HG02623 (cell line): ENCODE results near the gene IGF2R.
A peak's percentile ranks its signal among the peaks of the same experiment; 100 is the strongest.
"Not testable (repeated sequence)": the region's sequence is repeated elsewhere in the genome, so short reads cannot be mapped to it uniquely, and the experiment has no call there.

Source experiments
- ATAC-seq: cut with Tn5 transposase; IDR thresholded peaks from one replicate; pipeline ENCODE4 v1.9.1; 2021; ENCODE audit warnings: moderate library complexity; ENCODE audit not compliant: unreplicated experiment

IGF2R gene

DNA sequence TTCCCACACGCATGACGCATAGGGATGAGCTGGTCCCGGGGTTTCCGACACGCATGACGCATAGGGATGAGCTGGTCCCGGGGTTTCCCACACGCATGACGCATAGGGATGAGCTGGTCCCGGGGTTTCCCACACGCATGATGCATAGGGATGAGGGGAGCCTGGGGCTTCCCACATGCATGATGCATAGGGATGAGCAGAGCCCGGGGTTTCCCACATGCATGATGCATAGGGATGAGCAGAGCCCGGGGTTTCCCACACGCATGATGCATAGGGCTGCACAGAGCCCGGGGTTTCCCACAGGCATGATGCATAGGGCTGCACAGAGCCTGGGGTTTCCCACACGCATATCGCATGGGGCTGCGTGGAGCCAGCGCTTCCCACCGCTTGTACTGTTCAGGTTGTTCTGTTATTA lies 165.5 kb downstream of the IGF2R start:
- ATAC-seq, result not testable (repeated sequence)

DNA sequence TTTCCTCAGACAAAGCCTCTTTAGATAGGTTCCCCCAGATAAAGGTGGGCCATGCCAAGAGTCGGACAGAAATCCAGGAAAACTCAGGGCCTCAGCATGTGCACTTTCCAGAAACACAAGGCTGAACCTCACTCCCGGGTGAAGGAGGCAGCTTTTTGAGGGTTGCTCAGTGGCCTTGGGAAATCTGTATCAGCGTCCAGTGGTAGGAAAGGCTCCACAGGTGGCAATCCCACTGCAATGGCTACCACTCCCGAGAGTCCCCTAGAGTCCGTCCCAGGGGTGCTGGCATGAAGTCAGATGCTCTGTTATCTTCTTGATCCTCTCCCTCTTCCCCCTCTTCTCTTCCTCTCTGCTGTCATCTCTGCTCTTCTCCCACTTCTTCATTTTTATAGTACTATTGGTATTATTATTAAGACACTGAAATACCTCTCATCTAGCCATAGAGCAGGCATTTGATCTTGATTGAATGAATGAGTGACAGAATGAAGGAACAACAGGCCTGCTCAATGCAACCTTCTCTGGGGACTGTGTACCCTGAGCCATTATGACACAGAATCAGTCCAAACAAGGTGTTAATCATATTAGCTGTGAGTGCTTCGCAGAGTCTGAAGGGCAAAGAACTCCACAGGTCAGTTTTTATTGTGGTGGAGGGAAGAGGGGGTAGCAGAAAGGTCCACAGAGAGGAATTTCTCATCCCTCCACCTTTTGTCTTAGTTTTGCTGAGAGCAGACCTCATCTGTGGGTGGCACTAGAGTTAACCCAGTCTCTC lies 166.1 kb downstream of the IGF2R start:
- no peak for ATAC-seq

DNA sequence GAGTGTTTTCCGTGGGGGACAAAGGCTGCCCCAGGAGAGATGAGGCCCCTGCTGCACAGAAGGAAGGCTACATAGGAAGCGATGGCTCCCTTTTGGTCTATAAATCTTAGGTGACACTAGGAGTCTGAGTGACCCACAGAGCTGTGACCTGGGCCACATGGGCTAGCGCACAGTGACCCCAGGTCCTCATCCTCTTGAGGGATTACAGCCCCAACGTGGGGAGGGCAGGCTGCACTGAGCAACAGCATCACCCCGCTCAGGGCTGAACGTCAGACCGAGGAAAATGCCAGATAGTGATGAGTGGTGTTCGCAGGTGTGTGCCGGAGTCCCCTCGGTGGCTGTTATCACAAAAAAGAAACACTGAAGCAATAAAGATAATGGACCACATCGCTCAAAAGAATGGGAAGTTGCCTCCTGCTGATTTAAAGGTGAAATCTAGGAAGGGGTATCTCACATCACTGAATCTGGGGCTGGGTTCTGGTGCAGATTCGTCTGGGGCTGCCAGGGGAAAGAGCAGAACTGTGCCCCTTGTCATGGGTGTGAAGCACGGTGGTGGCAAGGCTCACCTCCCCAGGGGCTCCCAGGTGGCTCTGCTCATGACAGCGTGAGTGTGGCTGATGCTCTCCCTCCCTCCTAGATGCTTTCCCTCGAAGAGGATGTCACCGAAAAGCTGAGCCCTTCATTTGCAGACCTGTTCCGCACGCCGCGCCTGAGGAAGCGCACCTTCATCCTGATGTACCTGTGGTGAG lies 167.2 kb downstream of the IGF2R start:
- ATAC-seq, result no peak

DNA sequence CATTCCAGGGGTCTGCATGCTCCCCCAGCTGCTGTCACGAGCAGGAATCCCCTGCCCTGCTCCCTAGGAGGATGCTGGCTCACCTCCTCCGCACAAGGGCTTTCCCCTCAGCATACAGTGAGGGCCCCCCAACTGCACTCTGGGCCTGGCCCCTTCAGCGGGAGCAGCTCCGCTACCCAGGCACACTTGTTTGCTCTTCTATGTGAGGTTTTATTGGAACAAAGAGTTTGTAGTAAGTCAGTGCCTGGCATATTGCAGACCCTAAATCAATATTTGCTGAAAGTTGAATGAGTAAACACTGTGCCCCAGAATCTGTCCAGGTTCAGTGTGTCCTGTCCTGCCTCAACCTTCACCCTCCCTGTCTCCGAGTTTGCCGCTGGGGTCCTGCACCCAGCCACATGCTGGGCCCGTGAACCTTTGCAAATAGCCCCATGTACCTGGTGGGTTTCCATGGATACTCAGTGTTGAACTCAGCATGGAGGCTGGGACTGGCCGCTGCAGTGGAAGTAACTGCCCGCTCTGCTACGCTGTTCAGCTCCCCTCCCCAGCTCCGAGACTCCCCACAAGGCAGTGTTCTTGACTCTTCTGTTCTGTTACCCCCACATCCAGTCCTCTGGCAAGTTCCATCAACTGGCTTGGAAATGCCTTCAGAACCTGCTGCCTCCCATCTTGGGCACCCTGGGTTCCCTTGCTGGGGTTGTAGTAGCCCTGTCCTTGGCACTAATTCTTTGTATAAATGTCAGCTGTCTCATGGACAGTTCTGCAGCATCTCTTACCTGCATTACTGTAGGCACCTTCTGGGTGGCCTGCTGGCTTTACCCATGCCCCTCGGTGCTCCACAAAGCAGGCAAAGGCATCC lies 168.5 kb downstream of the IGF2R start:
- no peak for ATAC-seq

DNA sequence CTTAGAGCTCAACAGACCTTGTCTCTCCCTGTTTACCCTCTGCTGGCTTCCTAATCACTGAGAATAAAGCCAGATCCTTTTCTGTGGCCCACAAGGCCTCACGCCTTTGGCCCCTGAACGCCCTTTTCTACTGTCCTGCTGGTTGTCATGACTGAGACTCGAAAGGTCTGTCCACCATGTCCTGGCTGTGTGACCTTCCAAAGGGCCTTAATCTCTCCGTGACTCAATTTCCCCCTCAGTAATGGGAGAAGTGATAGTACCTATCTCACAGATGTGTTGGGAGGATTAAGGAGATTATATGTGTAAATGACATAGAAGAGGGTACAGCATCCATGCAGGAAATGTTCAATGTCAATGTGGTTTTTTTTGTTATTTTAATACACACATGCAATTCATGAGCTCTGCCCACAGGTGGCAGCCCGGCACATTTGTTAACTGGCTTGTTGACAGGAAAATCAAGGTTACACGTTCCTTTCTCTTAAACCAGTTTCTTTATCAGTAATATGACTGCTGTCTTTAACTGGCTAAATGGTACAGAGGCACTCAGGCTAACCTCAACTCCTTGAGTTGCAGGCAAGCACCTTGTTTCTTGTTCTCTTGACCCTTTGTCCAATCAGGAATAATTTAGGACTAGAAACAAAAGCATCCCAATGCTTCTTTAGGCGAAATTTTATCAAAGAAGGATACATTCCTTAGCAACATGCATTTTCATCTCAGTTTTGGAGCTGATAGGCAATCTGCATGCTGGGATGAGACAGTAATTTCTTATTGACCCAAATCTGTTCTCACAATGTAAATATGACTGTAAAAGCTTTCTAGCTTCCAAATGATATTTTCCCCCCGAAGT lies 169.3 kb downstream of the IGF2R start:
- peak; percentile 66 for ATAC-seq

DNA sequence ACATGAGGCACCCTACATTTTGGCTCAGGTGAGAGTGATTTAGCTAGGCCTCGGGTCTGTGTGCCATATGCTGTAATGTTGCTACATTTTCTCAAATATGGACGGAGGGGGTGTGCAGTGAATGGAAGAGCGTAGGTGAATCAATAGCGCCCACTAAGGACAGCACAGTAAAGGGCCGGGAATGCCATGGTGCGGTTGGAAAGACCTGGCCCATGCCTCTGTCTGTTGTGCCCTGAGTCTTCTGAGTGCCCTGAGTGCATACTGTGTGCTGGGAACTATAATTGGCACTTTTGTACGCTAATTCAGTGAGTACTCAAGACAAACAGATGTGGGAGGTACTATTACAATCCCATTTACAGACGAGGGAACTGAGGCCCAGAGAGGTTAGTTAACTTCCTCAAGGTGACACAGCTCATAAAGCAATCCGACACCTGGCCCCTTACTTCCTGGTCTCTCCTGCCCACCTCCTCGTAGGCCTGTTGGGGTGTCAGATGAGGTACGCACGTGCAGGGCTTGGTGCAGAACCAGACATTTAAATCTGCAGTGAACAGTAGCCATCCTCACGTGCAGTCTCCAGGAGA lies 170.0 kb downstream of the IGF2R start:
- ATAC-seq, result no peak

DNA sequence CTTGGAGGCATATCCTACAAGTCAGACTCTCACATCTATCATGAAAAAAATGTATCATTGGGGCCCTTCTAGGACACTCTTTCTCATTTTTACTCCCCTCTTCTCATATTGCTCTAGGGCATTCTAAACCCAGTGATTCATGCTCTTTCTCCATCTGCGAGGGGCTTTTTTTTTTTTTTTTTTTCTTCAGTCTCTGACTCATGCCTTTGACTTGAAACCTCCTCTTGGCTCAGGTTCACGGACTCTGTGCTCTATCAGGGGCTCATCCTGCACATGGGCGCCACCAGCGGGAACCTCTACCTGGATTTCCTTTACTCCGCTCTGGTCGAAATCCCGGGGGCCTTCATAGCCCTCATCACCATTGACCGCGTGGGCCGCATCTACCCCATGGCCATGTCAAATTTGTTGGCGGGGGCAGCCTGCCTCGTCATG lies 170.6 kb downstream of the IGF2R start:
- no peak for ATAC-seq

DNA sequence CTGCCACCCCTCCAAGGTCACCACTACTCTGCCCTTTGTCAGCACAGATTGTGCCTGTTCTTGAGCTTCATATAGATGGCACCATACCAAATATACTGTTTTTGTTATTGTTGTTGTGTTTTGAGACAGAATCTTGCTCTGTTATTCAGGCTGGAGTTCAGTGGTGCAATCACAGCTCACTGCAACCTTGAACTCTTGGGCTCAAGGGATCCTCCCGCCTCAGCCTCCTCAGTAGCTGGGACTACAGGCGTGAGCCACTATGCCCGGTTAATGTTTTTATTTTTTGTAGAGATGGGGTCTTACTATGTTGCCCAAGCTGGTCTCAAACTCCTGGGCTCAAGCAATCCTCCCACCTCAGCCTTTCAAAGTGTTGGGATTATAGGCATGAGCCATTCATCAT lies 171.6 kb downstream of the IGF2R start:
- ATAC-seq, result not testable (repeated sequence)

DNA sequence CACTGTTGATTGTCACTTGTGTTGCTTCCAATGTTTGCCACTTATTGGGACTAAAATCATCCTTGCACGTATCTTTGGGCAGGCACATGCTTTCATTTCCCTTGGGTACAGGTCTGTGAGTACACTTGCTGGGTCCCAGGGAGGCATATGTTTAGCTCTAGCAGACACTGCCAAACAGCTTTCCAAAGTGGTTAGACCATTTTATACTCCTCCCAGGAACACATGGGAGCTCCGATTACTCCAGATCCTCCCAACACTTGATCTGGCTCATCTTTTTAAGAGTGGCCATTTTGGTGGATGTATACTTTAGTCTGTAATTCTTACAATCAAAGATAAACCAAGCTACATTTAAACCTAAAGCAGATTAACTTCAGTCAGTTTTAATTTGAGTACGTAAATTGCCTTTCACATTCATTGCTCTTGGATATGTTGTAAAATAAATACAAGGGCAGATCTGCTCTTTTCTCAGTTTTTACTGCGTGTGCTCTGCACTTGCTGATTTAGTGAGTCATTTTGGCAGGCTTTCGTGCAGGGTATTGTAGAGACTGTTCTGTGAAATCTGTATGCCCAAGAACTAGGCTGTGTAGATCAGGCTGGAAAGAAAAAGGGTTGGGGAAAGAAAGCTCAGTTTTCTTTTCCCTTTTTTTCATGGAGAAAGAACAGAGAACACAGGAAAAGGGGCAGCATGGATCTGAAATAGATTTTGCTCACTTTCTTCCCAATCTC lies 172.3 kb downstream of the IGF2R start:
- no peak for ATAC-seq

DNA sequence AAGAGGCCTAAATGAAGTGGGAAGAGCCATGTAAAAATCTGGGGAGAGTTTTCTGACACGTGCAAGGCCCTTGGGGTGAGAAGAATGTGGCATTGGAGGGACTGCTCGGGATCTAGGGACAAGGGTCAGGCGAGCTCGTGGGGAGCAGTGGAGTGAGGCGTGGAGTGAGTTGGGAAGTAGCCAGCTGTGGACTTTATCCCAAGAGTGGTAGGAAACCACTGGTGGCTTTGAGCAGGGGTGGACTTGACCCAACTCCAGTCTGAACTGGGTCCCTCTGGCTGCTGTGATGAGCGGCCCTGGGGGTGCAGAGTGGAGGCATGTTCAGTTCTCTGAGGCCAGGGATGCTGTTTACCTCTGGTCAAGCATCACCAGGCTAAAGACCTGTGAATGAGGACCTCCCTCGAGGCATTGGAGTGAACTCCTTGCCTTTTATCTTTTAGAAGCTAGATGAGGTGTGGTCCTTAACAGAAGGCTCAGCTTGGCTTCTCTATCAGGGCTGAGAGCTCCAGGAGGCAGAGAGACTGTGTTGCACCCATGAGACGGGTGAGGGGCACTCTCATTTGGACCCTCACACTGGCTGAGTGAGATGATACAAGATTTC lies 173.3 kb downstream of the IGF2R start:
- ATAC-seq, result no peak

DNA sequence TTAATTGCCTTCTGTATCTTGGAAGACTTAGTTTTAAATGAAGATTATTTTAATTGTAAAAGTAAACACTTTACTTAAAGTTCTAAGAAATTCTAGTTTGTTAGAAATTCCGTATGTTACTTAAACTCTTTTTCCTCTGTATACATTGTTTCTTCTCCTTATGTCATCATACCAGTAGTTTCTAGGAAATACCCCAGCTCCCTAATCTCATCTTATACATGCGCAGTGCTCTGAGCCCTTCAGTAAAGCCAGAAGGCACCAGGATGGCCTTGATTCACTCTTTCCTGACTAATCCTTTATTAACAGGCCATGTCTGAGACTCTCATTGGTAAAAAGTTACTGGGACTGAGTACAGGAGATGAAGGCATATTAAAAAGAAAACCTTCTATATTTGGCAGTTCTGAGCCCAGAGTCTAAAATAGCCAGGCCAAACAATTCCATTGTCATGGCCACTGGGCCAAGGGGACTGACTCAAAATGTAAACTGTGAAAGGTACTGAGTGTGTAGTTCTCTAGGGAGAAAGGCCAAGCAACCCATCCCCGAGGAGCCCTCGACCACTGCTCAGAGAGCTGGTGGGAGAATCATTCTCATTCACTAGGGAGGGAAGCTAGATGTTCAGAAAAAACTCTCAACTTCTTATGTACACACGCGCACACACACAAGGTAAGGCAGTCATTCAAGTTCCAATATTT lies 177.7 kb downstream of the IGF2R start:
- no peak for ATAC-seq

DNA sequence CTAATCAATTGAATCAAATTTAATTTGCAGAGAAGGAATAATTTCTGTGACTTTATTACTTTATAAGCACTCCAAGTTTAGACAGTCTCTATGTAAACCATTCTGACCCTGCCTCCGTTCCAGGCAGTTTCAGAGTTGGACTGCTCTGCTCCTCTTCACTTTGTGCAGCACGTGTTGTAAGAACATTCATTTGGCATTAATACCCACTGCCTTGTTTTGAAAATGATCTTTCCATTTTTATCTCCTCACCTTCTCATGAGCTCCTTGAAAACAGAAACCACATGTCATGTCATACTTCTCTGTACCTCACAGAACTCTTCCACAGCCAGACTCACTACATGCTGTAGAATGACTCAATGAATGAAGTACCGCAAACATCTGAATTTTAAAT lies 178.3 kb downstream of the IGF2R start:
- no peak for ATAC-seq

DNA sequence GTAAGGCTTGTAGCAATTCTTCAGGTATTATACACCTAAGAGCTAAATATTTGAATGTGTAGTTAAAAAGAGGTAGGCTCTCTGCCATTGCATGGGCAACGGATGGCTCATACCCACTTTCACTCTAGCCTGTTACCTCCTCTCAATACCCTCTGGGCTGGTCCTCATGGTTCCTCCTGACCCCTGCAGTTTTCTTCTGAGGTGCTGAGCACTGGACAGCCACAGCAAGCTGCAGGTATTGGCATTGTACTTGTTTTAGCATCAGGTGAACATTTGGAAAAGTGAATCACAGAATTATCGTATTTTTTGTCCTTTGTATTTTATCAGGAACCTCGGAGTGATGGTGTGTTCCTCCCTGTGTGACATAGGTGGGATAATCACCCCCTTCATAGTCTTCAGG lies 185.6 kb downstream of the IGF2R start:
- ATAC-seq, result no peak

DNA sequence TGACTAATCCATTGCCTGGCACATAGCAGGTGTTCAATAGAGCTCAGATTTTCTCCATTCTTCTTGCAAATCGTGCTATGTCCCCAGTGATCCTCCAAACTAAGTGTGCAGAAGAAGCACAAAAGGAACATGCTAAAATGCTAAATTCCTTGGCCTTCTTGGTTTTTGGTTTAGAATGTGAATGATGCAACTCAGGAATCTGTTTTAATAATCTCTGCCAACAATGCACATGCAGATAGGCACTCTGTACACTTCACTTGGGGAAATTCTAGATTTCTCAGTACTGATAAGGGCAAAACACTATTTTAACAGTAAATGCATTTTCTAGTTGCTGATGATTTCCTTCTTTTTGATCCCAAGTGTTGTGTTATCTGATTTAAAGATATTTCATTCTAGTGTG lies 188.0 kb downstream of the IGF2R start:
- no peak for ATAC-seq

DNA sequence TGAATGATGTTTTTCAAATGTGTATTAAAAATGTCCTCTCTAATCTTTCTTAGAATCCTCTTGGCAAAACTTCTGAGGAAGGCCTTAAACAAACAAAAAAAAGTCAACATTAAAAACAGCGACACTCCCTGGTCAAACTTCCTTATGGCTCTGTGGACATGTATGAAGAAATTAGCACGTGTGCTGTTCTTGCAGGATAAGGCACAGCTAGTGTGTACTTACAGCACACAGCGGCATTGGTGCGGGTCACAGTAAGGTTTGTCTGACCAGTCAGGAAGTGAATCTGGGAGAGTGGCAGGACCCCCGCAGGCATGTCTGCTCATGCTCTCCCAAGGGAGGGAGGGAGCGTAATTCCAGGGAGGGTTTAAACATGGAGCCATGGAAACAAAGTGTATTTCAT lies 191.6 kb downstream of the IGF2R start:
- ATAC-seq, result no peak
